ENCODE measurements around the gene DOLPP1.

DNA sequence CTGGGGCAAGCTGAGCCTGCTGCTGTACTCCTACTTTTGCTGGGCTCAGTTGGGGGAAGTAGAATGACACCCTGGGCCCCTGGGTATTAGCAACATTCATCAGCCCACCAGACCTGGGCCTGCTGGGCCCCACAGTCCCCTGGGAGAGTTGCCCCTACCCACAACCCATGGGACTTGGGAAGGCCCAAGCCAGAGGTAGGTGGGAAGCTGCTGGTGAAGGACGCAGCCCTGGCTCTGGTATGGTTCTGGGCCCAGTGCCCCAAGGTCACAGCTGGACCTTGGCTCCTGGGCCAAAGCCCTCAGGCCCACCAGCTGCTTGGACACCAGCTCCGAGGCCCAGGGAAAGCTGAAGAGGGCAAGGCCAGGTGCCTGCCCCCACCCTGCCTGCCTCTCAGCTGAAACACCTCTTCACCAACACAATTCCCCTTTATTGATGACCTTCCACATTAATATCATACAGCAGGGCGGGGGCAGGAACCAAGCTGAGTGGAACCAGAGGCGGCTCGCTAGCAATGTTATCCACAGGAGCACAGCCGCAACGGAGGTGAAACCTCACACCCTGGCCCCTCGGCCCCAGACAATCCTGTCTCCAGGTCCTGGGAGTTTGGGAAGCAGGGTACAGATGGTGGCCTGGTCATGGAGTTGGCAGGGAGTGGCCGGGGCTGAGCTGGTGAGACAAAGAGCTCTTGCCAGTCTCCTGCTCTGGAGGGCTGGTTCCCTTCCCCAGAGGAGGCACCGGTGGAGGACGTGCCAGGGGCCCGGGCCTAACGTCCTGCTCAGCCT lies 13.7 kb downstream of the DOLPP1 start:
- TF ChIP-seq CTCF (IDR thresholded peaks at IDR 0.05), result no peak
- no peak for TF ChIP-seq EP300 (IDR thresholded peaks at IDR 0.05)
- TF ChIP-seq POLR2A (IDR thresholded peaks at IDR 0.05), result no peak
